GM20431 (cell line): Measurements from ENCODE around the gene CHD1L.
"Not testable (repeated sequence)": the region's sequence is repeated elsewhere in the genome, so short reads cannot be mapped to it uniquely, and the experiment has no call there.

Experiments used
- in situ Hi-C: fragments of 300-500 bp; cut with MseI, MboI; formaldehyde crosslinking; loops from one replicate; pipeline ENCODE4 v1.15.0; 2020; ENCODE audit warnings: low sequenced_read_pairs; ENCODE audit not compliant: unreplicated experiment

The CHD1L gene

DNA sequence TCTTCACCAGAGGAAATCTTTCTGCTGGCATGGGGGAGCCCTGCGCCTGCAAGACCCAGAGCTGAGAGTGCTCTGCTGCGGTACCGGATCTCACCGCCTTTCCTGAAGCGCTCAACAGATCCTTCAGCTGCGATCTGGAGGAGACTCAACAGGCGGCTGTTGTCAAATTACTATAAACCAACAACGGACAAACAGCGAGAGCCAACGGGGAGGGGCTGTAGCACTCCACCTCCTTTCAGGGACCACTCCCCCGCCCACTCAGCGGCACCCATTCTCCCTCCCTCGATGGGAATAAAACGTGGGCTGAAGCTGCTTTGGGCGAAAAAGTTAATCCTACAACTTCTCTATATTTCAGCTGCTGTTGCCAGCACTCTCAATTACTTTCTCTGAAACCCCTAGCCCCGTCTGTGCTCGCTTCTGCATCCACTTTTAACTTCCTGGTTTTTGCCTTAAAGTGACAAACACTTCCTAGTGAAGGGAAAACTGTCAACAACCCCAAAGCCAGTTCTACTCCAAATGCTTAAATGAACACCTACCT lies 17.2 kb upstream of the CHD1L start, which contains the start of gene FMO5:
Gene FMO5 (minus strand): TSS at position 147 of the 538 bp plus-strand sequence. CDS start 310 bp downstream, outside the sequence.
- in situ Hi-C loops, result no loop called here

DNA sequence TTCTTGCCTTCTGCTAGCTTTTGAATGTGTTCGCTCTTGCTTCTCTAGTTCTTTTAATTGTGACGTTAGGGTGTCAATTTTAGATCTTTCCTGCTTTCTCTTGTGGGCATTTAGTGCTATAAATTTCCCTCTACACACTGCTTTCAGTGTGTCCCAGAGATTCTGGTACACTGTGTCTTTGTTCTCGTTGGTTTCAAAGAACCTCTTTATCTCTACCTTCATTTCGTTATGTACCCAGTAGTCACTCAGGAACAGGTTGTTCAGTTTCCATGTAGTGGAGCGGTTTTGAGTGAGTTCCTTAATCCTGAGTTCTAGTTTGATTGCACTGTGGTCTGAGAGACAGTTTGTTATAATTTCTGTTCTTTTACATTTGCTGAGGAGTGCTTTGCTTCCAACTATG lies 11.5 kb upstream of the CHD1L start:
- in situ Hi-C loops, result not testable (repeated sequence)

DNA sequence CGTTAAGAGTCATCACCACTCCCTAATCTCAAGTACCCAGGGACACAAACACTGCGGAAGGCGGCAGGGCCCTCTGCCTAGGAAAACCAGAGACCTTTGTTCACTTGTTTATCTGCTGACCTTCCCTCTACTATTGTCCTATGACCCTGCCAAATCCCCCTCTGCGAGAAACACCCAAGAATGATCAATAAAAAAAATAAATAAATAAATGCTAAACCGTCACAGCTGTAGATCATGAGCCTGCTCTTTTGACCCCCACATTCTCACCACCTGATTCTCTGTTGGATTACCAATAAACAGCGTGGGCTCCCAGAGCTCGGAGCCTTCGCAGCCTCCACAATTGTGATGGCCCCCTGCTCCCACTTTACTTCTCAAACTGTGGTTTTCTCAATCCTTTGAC lies 8.6 kb upstream of the CHD1L start:
- in situ Hi-C loops, result not testable (repeated sequence)

DNA sequence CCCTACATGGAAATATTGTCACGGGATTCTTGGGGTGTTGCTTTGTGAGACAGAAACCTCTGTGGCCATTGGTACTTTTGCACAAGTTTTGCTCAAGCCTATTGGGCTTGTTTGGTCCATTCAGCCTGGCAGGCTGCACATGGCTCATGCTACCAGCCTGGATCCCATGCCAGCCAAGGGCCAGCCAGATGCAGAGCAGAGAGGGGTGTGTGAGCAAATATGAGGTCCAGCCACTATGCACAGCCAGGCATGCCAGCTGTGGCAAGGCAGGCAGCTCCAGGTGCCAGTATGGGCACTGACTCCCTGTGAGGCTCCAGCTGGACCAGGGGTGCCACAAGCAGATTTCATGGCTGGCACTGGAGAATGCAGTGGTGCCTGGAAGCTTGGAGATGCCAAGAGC lies 6.7 kb upstream of the CHD1L start:
- in situ Hi-C loops, result no loop called here

DNA sequence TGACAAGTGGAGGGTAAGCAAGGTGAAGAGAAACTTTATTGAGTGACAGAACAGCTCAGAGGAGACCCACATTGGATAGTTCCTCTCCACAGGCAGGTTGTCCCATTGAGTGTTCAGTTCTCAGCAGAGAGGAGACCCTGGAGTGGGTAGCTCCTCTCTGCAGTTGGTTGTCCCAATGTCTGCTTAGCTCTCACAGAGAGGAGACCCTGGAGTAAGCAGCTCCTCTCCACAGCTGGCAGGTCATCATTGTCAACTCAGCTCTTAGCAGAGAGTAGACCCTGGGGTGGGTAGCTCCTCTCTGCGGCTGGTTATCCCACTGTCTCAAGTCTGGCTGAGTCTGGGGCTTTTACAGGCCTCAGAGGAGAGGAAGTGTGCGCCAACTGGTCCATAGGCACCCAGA lies 6.0 kb upstream of the CHD1L start:
- in situ Hi-C loops, result no loop called here

DNA sequence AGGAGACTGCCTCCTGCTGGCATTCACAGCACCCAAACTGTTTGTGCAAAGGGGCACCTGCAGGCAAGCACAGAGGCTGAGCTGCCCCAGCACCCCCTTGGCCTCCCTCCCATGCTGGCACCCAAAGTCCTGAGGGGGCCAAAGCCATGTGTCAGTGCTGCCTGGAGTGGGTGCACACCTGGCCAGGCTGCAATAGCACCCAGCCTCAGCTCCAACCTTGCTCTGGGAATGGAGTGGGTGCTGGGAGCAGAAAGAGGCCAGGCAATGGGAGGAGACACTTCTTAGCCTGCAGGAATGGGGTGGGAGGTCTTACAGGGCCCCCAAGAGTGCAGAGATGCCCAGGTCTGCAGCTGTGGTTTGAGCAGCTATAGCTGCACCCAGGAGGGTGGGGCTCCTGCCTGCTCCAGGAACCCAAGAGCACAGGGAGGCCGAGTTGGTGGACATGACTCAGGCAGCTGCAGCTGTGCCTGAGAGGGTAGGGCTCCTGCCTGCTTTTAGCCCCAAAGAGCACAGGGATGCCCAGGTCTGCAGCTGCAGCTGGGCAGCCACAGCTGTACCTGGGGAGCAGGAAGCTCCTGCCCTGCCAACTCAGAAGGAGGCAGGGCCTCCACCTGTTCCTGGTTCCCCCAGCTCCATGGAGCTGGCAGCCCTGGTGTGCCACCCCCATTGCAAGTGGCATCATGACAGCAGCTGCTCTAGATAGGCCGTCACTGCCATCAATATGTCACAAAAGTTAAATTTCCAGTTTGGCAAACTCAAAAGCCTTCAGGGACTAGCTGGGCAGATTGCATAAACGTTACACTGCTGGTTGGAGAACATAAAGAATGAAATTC lies 5.3 kb upstream of the CHD1L start:
- in situ Hi-C loops, result no loop called here

DNA sequence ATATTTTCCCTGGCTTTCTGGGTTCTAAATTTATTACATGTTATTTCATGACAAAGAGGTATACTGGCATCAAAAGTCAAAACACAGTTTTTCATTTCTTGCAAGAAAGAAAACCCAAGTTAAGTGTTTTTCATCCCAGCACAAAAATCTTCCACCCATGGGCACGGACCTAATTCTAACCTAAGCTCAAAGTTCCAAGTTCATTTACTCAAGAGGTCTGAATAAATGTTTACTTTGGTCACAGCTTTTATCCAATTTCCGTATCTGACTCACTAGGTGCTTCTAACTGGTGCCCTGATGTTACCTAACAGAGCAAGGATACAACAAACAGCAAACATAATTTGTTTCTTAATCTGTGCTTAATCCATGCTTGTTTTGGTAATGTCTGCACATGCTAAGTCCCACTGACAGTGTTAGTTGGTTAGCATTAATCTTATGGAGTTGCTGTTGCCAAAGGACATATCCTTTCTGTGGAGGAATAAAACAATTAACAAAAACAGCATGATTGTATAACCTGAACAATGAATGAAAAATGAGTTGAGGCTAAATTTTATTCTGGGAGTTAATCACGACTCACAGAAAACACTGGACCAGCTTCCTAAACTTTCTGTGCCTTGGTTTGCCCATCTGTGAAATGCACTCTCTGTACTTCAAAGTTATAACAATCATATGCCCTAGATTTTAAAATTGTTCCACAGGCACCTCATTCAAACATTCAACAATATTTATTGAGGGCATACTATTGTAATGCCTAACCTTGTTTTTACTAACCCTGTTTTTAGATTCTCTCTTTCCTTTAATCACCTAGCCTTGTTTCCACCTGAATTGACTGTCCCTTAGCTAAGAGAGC lies 4.2 kb upstream of the CHD1L start:
- in situ Hi-C loops, result no loop called here

DNA sequence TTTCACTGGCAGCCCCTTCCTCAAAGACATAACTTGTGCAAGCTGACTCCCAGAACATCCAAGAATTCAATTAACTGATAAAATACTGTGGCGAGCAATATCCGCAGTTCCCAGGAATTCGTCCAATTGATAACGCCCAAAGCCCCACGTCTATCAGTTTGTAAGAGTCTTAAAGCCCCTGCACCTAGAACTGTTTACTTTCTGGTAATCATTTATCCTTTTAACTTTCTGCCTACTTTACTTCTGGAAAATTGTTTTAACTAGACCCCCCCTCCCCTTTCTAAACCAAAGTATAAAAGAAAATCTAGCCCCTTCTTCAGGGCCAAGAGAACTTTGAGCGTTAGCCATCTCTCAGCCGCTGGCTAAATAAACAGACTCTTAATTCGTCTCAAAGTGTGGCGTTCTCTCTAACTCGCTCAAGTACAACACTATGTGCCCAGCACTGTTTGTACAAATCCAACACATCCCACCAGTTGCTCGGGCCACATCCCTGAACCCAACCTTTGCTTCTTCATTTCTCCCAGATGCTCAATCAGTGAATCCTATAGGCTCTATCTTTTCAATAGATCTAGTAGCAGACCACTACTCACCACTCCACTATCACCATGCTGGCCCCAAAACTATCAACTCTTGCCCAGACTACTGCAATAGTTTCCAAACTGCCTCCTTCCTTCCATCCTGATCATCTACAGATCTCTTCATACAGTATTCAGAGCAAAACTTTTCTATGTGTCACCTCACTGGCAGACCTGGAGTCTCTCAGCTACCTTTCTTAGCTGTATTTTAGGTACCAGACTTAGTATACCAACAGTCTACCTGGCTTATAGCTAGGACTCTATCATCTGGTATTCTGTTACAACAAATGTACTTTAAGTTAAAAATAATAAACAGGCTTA lies 3.3 kb upstream of the CHD1L start:
- in situ Hi-C loops, result no loop called here

DNA sequence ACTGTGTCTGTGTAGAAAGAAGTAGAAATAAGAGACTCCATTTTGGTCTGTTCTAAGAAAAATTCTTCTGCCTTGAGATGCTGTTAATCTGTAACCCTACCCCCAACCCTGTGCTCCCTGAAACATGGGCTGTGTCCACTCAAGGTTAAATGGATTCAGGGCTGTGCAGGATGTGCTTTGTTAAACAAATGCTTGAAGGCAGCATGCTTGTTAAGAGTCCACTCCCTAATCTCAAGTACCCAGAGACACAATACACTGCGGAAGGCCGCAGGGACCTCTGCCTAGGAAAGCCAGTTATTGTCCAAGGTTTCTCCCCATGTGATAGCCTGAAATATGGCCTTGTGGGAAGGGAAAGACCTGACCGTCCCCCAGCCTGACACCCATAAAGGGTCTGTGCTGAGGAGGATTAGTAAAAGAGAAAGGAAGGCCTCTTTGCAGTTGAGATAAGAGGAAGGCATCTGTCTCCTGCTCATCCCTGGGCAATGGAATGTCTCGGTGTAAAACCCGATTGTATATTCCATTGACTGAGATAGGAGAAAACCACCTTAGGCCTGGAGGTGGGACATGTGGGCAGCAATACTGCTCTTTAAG lies 2.3 kb upstream of the CHD1L start:
- in situ Hi-C loops, result not testable (repeated sequence)

DNA sequence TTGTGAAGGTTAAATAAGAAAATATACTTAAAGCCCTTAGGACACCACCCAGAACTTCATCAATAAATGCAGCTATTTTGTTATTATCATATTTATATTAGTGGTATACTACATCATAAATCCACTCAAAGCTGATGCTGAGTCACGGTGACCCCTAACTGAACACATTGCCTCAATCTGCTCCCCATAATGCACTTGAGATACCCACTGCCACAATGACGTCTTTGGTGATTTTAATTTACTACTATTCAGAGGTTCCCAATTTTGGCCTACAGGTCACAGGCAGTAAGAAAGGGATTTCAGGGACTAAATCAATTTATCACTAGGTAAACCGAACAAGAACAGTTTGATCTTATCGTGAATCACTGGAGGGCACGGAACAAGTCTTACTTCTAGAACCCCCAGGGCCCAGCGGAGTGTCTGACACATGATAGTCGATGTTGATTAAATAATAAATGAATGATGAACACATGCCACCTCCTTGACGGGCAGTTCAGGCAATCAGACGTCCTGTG lies 493 bp upstream of the CHD1L start:
- in situ Hi-C loops, result no loop called here

DNA sequence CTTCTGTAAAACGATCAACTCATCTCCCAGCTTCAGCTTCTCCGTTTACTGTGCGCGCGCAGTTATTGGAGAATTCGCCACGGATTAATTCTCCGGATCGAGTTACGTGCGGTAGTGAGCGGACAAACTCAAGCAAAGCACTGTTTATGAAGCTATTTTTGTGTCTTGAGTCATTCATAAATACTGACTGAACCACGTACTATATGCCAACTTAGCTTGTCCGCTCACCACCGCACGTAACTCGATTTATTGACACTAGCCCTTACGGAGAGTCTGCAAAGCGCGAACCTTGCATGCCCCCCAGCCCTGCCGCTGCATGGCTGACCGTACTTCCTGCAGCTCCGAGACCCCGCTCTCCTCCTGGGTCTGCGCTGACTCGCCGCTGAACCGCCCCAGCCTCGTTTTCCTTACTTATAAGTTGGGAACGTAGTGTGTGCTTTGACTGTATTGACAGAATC lies 773 bp downstream of the CHD1L start:
- in situ Hi-C loops, result no loop called here

DNA sequence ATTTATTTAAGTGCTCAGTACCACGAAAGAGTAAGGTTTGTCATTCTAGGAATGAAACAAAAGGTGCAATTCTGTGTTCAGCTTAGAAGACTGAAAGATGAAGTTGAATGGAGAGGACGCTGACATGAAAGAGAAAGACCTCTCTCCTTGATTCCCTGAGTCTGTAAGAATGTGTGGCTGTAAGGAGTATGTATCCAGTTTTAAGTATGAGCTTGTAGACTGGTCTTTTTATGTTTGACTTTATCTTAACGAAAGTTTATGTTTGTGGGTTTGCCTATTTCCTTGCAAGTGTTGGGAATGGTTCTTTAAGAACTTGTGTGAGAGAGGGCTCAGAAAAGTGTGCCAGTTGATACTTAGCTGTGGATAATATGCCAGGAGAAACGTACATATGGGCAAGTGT lies 1.4 kb downstream of the CHD1L start:
- in situ Hi-C loops, result no loop called here

DNA sequence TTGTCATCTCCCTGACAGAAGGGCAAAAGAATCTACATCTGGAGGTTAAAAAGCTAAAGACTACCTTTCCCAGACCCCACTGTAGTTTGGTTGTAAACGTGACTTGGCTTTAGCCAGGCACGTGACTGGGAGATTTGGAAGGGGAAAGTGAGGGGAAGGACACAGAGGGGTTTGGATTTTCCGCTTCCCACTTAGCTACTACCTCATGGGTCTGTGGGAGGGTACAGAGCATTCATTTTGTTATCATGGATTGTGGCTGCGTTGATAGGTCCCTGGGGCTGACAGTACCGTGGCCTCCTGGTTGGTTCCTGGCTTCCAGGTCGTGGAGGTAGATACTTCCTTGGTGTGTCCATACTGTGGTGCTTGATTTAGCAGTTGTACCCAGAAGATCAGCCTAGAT lies 2.6 kb downstream of the CHD1L start:
- in situ Hi-C loops, result no loop called here

DNA sequence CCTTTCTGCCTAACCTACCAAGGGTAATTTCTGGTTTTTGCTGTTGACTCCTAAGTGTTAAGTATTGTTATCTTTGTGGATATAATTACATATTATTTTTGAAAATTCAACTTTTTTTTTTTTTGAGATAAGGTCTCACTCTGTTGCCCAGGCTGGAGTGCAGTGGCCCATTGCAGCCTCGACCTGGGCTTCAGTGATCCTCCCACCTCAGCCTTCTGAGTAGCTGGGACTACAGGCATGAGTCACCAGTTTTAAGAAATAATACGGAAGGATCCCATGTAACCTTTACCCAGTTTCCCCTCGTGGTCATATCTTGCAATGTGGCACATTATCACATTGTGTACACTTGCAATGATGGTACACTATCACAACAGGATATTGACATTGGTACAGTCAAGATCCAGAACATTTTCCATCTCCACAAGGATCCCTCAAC lies 3.1 kb downstream of the CHD1L start:
- in situ Hi-C loops, result no loop called here

DNA sequence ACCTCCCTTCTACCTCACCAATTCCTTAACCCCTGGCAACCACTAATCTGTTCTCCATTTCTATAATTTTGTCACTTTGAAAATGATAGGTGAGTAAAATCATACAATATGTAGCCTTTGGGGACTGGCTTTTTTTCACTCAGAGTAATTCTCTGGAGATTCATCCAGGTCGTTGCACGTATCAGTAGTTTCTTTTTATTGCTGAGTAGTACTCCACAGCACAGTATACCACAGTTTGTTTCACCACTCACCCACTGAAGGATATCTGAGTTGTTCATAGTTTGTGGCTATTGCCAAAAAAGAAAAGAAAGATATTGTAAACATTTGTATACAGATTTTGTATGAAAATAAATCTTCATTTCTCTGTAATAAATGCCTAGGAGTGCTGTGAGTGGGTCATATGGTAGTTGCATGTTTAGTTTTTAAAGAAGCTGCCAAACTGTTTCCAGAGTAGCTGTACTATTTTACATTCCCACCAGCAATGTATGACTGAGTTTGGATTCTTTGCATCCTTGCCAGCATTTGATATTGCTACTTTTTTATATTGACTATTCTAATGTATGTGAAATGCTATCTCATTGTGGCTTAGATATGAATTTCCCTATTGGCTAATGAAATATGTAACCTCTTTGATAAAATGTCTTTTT lies 3.7 kb downstream of the CHD1L start:
- in situ Hi-C loops, result no loop called here

DNA sequence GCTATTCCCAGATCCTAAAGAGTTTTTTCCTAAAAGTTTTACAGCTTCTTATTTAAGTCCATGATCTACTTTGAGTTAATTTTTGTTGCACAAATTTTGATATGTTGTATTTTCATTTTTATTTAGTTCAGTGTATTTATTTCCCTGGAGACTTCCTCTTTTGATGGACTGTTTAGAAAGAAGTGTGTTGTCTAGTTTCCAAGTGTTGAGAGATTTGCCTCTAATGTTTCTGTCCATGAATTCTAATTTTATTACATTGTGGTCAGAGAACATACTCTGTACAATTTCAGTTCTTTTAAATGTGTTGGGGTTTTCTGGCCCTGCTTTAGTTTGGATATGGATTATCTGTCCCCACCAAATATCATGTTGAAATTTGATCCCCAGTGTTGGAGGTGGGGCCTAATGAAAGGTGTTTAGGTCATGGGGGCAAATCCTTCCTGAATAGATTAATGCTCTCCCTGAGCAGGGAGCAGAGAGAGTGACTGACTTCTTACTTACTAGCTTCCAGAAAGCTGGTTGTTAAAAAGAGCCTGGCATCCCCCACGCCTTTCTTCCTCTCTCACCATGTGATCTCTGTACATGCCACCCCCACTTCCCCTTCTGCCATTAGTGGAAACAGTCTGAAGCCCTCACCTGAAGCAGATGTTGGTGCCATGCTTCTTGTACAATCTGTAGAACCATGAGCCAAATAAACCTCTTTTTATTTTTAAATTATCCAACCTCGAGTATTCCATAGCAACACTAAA lies 4.6 kb downstream of the CHD1L start:
- in situ Hi-C loops, result no loop called here

DNA sequence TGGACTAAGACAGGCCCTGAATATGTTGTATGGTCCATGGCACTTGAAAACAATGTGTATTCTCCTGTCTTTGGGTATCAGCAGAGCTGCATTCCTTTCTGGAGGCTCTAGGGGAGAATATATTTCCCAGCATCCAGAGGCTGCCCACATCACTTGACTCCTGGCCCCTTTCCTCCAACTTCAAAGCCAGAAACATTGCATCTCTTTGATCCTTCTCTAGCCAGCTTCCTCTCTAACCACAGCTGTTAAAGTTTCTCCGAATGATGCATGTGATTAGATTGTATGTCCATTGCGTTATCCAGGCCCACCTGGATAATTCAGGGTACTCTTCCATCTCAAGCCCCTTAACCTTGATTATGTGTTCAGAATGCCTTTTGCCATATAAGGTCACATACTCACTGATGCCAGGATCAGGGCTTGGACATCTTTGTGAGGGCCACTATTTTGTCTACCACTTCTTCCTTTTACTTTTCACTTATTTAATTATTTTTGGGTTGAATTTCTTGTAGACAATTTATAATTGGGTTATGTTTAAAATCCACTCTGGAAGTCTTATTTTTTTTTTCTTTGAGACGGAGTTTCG lies 5.3 kb downstream of the CHD1L start:
- in situ Hi-C loops, result no loop called here

DNA sequence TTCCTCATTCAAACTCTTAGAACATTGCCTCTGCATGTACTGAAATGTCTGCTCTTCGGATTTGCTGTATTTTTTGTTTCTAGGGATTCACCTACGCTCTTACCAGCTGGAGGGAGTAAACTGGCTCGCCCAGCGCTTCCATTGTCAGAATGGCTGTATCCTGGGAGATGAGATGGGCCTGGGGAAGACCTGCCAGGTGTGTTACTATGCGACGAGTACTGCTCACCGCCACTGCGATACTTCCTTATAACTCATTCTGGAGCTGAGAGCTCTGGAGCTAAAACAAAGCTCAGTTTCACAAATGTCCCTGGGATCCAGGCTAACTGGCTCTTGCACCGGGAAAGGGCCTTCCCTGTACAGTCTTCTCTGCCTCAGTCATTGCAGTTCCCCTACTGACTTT lies 10.1 kb downstream of the CHD1L start:
- in situ Hi-C loops, result no loop called here
